ENCODE measurements around the gene CDK4.

CDK4 gene

DNA sequence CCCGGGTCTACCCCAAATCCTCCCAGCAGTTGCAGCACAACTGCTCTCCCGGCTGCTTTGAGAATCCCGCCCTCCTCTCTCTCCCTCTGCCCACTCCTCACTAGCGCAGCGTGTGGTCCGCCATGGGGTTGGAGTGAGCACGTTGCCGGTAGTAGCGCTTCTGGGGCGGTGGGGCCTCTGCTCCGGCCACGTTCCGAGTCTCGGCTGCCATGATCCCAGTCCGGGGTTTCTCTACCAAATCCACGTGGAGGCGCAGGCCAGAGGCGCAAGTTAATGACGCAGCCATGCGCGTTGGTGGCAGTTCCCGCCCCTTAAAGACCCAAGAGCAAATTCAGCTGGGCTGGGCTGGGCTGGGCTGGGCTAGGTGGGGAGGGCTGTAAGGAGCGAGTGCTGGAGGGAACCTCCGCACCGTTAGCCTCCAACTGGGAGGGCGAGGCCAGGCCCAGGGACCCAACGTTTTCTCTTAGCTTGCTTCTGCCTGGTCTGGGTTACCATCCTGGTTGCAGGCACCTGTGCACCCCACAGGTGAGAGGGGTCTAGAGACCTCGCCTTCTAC is 19.8 kb upstream of the CDK4 start, which contains the start of gene METTL1:
TSS of gene METTL1 (minus strand) at position 233 of the 556 bp plus-strand sequence. CDS start at position 211, 22 bp downstream.
- ChIA-PET POLR2A (interaction anchor here (0.7 to 1.8 kb wide), 22 partner anchors 9 to 169 kb away, joined by 3 to 28 read pairs (median 5); partner anchors contain the start of genes ATP23, CDK4, CTDSP2 and MARCHF9), CTCF (interaction anchor here (0.6 to 1.2 kb wide), 5 partner anchors 9 to 225 kb away, joined by 3 to 7 read pairs (median 4); partner anchors contain the start of genes DCTN2 and TSFM)
- TF ChIP-seq SUZ12 (IDR thresholded peaks at IDR 0.05) = no peak
- TF ChIP-seq L3MBTL2 (conservative IDR thresholded peaks at IDR 0.05) = peak; percentile 86
- 0 out of 2 replicates have a peak, but pooled peaks have one; percentile 26 for TF ChIP-seq ELF4 (IDR thresholded peaks at IDR 0.05)
- no peak for TF ChIP-seq TARDBP (IDR thresholded peaks at IDR 0.05)
- peak; percentile 60 for TF ChIP-seq NFRKB (IDR thresholded peaks at IDR 0.05)
- no peak for TF ChIP-seq FOXK2 (IDR thresholded peaks at IDR 0.05)
- TF ChIP-seq HDGF (IDR thresholded peaks at IDR 0.05; ENCODE audit: borderline replicate concordance) = 0 out of 2 replicates have a peak, but pooled peaks have one; percentile 56
- DNase-seq (ENCODE audit: extremely low spot score) = peak; percentile 90

DNA sequence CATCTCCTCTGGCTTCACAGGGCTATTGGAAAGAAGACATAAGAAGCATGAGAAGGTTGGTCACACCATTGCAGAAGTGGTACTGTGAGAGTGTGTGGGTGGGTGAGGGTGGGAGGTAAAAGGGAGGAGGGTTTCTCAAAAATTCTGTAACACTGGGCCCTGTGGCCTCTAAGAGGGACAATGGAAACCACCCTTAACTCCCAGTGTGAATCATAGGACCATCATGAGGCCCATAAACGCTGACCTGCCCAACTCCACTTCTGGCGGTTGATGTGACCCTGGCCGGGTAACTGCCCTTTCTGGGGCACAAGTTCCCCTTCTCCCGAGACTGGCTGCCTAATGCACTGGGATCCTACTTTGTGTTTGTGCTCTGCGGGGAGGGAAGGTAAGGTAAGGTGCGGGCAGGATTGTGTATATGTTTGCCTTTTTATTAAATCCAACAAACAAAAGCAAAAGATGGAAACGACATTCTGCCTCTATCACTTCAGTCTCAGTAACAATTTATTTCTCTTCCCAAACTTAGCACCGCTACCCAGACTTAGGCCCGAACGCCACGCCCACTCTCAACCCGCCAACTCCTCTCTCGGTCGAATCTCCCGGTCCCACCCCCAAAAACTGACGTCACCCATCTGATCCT is 19.2 kb upstream of the CDK4 start:
- no peak for TF ChIP-seq FOXM1 (IDR thresholded peaks at IDR 0.05; ENCODE audit: borderline replicate concordance)
- no peak for TF ChIP-seq FOXA1 (IDR thresholded peaks at IDR 0.05)
- TF ChIP-seq FOXK2 (IDR thresholded peaks at IDR 0.05) = no peak
- TF ChIP-seq L3MBTL2 (conservative IDR thresholded peaks at IDR 0.05) = no peak
- TF ChIP-seq, protein P1, sequence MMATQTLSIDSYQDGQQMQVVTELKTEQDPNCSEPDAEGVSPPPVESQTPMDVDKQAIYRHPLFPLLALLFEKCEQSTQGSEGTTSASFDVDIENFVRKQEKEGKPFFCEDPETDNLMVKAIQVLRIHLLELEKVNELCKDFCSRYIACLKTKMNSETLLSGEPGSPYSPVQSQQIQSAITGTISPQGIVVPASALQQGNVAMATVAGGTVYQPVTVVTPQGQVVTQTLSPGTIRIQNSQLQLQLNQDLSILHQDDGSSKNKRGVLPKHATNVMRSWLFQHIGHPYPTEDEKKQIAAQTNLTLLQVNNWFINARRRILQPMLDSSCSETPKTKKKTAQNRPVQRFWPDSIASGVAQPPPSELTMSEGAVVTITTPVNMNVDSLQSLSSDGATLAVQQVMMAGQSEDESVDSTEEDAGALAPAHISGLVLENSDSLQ (IDR thresholded peaks at IDR 0.05) = no peak
- TF ChIP-seq LEF1 (IDR thresholded peaks at IDR 0.05; ENCODE audit: borderline replicate concordance) = no peak
- no peak for TF ChIP-seq BHLHE40 (IDR thresholded peaks at IDR 0.05; ENCODE audit: borderline replicate concordance)
- no peak for TF ChIP-seq ARNT (IDR thresholded peaks at IDR 0.05)
- TF ChIP-seq NFRKB (IDR thresholded peaks at IDR 0.05) = no peak
- TF ChIP-seq CTBP1 (IDR thresholded peaks at IDR 0.05; ENCODE audit: borderline replicate concordance) = no peak
- no peak for TF ChIP-seq ZNF384 (IDR thresholded peaks at IDR 0.05)
- TF ChIP-seq ELF4 (IDR thresholded peaks at IDR 0.05) = no peak
- TF ChIP-seq TARDBP (IDR thresholded peaks at IDR 0.05) = no peak
- no peak for TF ChIP-seq HDGF (IDR thresholded peaks at IDR 0.05; ENCODE audit: borderline replicate concordance)
- no peak for TF ChIP-seq SP1 (IDR thresholded peaks at IDR 0.05)
- DNase-seq (ENCODE audit: extremely low spot score) = peak; percentile 85
- POLR2A ChIA-PET = interaction anchor here (0.8 to 1.8 kb wide), 18 partner anchors 8 to 170 kb away, joined by 3 to 28 read pairs (median 6); partner anchors contain the start of genes ATP23, CDK4, CTDSP2 and MARCHF9
- CTCF ChIA-PET = interaction anchor here (0.8 kb wide), 1 partner anchor 10 kb away, joined by 3 read pairs; no protein-coding TSS in a partner anchor

DNA sequence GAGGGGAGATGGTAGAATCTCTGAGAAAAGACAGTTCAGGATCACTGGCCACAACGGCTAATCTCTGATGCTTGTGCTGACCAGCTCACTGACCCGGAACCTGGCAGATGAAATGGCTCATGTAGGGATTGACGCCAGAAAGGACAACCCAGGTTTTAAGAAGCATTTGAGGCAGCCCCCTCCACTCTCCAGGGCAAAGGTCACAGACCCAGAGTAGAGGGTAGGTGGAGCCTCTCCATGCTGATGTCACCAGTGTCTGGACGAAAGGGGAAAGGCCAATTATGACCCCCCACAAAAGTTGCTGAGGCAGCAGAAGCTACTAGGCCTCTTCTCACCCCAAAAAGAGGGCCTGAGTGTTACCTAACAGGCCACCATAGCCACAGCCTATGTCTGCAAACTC is 18.6 kb upstream of the CDK4 start:
- DNase-seq (ENCODE audit: extremely low spot score) = no peak
- ChIA-PET CTCF (no interaction called here), POLR2A (no interaction called here)
- TF ChIP-seq NFRKB (IDR thresholded peaks at IDR 0.05) = no peak
- TF ChIP-seq ZNF384 (IDR thresholded peaks at IDR 0.05) = no peak
- TF ChIP-seq, protein P1 (IDR thresholded peaks at IDR 0.05) = no peak
- no peak for TF ChIP-seq SP1 (IDR thresholded peaks at IDR 0.05)
- TF ChIP-seq TARDBP (IDR thresholded peaks at IDR 0.05) = no peak
- no peak for TF ChIP-seq FOXM1 (IDR thresholded peaks at IDR 0.05; ENCODE audit: borderline replicate concordance)
- TF ChIP-seq BHLHE40 (IDR thresholded peaks at IDR 0.05; ENCODE audit: borderline replicate concordance) = no peak
- no peak for TF ChIP-seq ELF4 (IDR thresholded peaks at IDR 0.05)
- no peak for TF ChIP-seq CTBP1 (IDR thresholded peaks at IDR 0.05; ENCODE audit: borderline replicate concordance)
- no peak for TF ChIP-seq FOXA1 (IDR thresholded peaks at IDR 0.05)
- TF ChIP-seq HDGF (IDR thresholded peaks at IDR 0.05; ENCODE audit: borderline replicate concordance) = no peak
- TF ChIP-seq LEF1 (IDR thresholded peaks at IDR 0.05; ENCODE audit: borderline replicate concordance) = no peak
- TF ChIP-seq ARNT (IDR thresholded peaks at IDR 0.05) = no peak

DNA sequence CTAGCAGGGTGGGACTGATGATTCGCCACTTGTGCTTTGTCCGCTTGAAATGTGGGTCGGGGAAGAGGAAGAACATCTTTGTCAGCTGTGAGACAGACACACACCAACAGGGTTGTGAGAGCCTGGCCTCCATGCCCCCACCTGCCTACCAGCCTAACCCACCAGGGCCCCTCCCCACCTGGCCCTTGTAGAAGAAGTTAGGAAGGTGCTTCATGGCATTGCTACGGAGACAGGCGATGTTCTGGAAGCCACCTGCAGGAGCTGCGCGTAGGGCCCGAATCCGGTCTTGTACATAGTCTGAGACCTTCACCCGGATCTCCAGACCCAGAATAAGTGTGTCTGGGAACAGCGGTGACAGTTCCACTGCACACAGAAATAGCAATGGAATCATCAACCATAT is 17.5 kb upstream of the CDK4 start:
- CTCF ChIA-PET = no interaction called here
- POLR2A ChIA-PET = no interaction called here
- no peak for DNase-seq (ENCODE audit: extremely low spot score)
- TF ChIP-seq L3MBTL2 (conservative IDR thresholded peaks at IDR 0.05) (no peak), TARDBP (IDR thresholded peaks at IDR 0.05) (no peak), NFRKB (IDR thresholded peaks at IDR 0.05) (no peak), SUZ12 (IDR thresholded peaks at IDR 0.05) (no peak), FOXK2 (IDR thresholded peaks at IDR 0.05) (no peak), FOXA1 (IDR thresholded peaks at IDR 0.05) (no peak), LEF1 (IDR thresholded peaks at IDR 0.05; ENCODE audit: borderline replicate concordance) (no peak), ELF4 (IDR thresholded peaks at IDR 0.05) (no peak), HDGF (IDR thresholded peaks at IDR 0.05; ENCODE audit: borderline replicate concordance) (no peak), ZNF384 (IDR thresholded peaks at IDR 0.05) (no peak), FOXM1 (IDR thresholded peaks at IDR 0.05; ENCODE audit: borderline replicate concordance) (no peak), CTBP1 (IDR thresholded peaks at IDR 0.05; ENCODE audit: borderline replicate concordance) (no peak), ARNT (IDR thresholded peaks at IDR 0.05) (no peak), BHLHE40 (IDR thresholded peaks at IDR 0.05; ENCODE audit: borderline replicate concordance) (no peak), SP1 (IDR thresholded peaks at IDR 0.05) (no peak)
- TF ChIP-seq, protein P1 (IDR thresholded peaks at IDR 0.05) = no peak

DNA sequence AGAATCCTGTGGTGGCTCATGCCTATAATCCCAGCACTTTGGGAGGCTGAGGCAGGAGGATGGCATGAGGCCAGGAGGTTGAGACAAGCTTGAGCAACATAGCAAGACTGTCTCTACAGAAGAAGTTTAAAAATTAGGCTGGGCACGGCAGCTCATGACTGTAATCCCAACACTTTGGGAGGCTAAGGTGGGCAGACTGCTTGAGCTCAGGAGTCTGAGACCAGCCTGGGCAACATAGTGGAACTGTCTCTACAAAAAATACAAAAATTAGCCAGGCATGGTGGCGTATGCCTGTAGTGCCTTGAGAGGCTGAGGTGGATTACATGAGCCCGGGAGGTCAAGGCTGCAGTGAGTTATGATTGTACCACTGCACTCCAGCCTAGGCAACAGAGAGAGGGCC is 15.8 kb upstream of the CDK4 start:
- no peak for TF ChIP-seq HDGF (IDR thresholded peaks at IDR 0.05; ENCODE audit: borderline replicate concordance)
- TF ChIP-seq FOXA1 (IDR thresholded peaks at IDR 0.05) = no peak
- TF ChIP-seq ELF4 (IDR thresholded peaks at IDR 0.05) = no peak
- no peak for TF ChIP-seq CTBP1 (IDR thresholded peaks at IDR 0.05; ENCODE audit: borderline replicate concordance)
- no peak for TF ChIP-seq LEF1 (IDR thresholded peaks at IDR 0.05; ENCODE audit: borderline replicate concordance)
- no peak for TF ChIP-seq ZNF384 (IDR thresholded peaks at IDR 0.05)
- TF ChIP-seq NFRKB (IDR thresholded peaks at IDR 0.05) = no peak
- no peak for TF ChIP-seq FOXM1 (IDR thresholded peaks at IDR 0.05; ENCODE audit: borderline replicate concordance)
- TF ChIP-seq L3MBTL2 (conservative IDR thresholded peaks at IDR 0.05) = no peak
- no peak for TF ChIP-seq BHLHE40 (IDR thresholded peaks at IDR 0.05; ENCODE audit: borderline replicate concordance)
- no peak for TF ChIP-seq SUZ12 (IDR thresholded peaks at IDR 0.05)
- no peak for TF ChIP-seq TARDBP (IDR thresholded peaks at IDR 0.05)
- CTCF ChIA-PET = interaction anchor here (2.4 to 2.7 kb wide), 2 partner anchors 8 to 11 kb away, joined by 8 to 17 read pairs; no protein-coding TSS in a partner anchor
- POLR2A ChIA-PET = interaction anchor here (1.3 to 2.7 kb wide), 5 partner anchors 9 to 50 kb away, joined by 3 to 8 read pairs (median 5); partner anchors contain the start of genes AVIL and CDK4

More for the DNA sequence above, 15.8 kb upstream of the CDK4 start:
- no peak for DNase-seq (ENCODE audit: extremely low spot score)

All from HEK293T (cell line).